Skin epidermis (tissue), 12 donors: ENCODE data around the gene DBNDD2.

ENCODE experiments used
- H3K27ac ChIP-seq, 21 experiments: fragments of 200-600 bp; sonication (generic) in 11 of 21; one replicate each; pipeline ENCODE4 v1.5.0; 2020; ENCODE audit warnings: mild to moderate bottlenecking in 3 of 21, inconsistent platforms in 2 of 21, moderate library complexity in 2 of 21
- H3K4me3 ChIP-seq, 7 experiments: fragments of 200-600 bp; sonication (generic) in 2 of 7; one replicate each; pipeline ENCODE4 v1.5.0; 2020; ENCODE audit warnings: inconsistent platforms in 2 of 7, mild to moderate bottlenecking in 2 of 7, moderate library complexity in 1 of 7

Gene DBNDD2

GRCh38 chr20:45374966-45375365 lies 33.1 kb upstream of the DBNDD2 start:
- Histone ChIP-seq H3K4me3 (no peak overlapping the region), H3K27ac (peak overlapping the region in 1 of 21 experiments; percentile 11)

- Histone ChIP-seq H3K27ac (no peak overlapping the region), H3K4me3 (no peak overlapping the region)
These were observed 30.8 kb upstream of the DBNDD2 start for GRCh38 chr20:45377269-45377668.

- no peak within 1 kb of the TSS for H3K27ac ChIP-seq
- H3K4me3 ChIP-seq = no peak within 1 kb of the TSS
These were observed 29.9 kb upstream of the DBNDD2 start, which contains the start of gene TP53TG5 for GRCh38 chr20:45378191-45378590. Gene TP53TG5, minus strand, starts transcription at chr20:45378325. Its CDS starts 89 bp downstream, at chr20:45378236.

DNA sequence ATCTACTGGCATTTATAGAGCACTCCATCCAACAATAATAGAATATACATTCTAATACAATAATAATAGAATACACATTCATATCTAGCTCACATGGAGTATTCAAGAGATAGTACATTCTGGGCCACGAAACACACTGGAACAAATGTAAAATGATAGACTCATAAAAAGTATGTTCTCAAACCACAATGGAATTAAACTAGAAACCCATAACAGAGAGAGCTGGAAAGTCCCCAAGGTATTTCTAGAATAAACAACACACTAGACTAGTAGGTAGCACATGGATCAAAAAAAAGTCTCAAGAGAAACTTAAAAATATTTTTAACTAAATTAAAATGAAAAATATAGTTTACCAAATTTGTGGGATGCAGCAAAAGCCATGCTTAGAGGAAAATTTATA lies 20.8 kb upstream of the DBNDD2 start:
- H3K27ac ChIP-seq = no peak overlapping the region
- no peak overlapping the region for H3K4me3 ChIP-seq

DNA sequence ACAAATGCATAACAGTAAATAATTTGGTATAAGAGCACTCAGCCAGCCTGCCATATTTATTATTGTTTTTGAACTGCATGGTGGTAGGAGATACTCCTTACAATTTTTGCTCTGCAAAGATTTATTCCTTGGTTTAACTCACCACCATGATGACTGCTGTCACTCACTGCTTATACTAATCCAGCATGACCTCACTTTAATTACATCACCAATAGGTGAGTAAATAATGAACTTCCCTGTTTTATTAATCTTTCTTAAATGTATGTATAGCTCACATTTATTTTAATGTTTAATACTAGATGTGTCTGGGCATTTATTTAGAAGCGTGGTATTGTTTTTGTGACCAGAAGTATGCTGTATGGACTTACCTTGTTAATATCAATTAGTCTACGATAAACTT lies 17.2 kb upstream of the DBNDD2 start:
- Histone ChIP-seq H3K27ac (no peak overlapping the region), H3K4me3 (no peak overlapping the region)

DNA sequence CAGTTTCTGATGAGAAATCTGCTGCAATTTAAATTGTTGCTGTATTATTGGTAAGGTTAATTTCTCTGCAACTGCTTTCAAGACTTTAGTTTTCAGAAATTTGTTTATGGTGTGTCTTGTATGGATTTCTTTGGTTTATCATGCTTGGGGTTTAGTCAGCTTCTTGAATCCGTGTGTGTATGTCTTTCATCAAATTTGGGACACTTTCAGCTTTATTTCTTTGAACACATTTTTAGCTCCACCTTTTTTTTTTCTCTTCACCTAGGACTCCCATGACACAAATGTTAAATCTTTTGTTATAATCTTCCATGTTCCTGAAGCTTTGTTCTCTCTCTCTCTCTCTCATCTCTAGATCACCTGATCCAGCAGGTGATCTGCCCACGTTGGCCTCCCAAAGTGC lies 16.5 kb upstream of the DBNDD2 start:
- H3K27ac ChIP-seq = no peak overlapping the region
- no peak overlapping the region for H3K4me3 ChIP-seq

DNA sequence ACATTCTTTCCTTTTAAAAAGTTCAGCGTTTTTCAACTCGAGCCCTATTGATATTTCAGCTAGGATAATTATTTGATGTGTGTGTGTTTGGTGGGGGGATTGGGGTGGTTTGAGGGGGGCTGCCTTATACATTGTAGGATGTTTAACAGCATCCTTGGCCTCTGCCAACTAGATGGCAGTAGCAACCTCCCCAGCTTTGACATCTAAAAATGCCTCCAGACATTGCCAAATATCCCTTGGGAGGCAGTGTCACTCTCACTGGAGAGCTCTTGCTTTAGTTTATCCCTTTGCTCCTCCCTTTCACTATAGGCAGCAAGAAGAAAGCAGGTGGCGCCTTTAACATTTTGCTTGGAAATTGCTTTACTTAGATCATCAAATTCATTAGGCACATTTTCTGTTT lies 15.4 kb upstream of the DBNDD2 start:
- no peak overlapping the region for H3K27ac ChIP-seq

DNA sequence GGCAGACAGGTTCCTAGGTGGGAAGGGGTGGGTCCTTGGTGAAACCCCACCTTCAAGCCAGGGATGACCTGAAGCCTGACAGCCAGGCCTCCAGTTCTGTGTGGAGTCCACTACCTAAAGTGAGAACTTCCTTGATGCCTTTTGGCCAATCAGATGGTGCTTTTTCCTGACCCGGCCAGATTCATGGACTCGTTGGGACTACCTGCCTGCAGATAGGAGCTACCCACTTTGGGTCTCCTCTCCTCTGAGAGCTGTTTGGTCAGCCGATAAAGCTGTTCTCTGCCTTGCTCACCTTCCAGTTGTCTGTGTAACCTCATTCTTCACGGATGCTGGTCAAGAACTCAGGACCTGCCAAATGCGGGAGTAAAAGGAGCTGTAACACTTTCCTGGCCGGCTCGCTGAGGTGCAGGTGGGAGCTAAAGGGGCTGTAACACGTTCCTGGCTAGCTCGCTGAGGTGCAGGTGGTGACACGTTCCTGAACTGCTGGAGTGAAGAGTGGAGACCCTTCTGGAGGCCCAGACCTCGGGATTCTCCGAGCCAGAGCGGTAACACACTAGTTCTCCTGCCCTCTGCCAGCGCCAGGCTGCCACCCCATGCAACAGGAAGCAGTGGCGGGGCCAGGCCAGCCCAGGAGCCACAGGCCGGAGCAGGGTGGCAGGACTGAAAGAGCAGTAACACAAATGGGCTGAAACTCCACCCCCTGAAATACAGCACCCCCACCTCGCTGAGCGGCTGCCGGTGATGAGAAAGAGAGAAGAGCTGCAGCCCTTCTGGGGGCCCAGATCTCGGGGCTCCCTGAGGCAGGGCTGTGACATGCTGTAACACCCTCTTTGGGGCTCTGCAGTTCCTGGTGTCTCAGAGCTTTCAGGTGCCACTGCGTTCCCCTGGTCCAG lies 13.6 kb upstream of the DBNDD2 start:
- Histone ChIP-seq H3K4me3 (no peak overlapping the region), H3K27ac (no peak overlapping the region)

More for the DNA sequence above, 15.4 kb upstream of the DBNDD2 start:
- no peak overlapping the region for H3K4me3 ChIP-seq

DNA sequence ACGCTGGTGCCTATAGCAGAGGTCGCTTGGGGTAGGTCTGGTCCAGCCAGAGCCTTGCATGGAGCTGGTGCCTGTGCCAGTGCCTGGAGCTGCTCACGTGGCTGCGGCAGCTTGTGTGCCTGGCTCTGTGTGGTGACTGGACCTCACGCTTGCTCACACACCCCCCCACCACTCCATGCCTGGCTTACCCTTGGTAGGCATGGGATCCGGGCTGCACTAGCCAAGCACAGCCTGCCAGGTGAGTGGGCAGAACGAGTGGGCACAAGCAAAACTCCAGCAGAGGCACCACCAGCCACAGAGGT lies 13.0 kb upstream of the DBNDD2 start:
- no peak overlapping the region for H3K4me3 ChIP-seq
- H3K27ac ChIP-seq = no peak overlapping the region

GRCh38 chr20:45399018-45399417 lies 9.1 kb upstream of the DBNDD2 start:
- Histone ChIP-seq H3K4me3 (no peak overlapping the region), H3K27ac (no peak overlapping the region)

GRCh38 chr20:45400346-45401031 lies 7.6 kb upstream of the DBNDD2 start:
- Histone ChIP-seq H3K27ac (no peak overlapping the region), H3K4me3 (no peak overlapping the region)

DNA sequence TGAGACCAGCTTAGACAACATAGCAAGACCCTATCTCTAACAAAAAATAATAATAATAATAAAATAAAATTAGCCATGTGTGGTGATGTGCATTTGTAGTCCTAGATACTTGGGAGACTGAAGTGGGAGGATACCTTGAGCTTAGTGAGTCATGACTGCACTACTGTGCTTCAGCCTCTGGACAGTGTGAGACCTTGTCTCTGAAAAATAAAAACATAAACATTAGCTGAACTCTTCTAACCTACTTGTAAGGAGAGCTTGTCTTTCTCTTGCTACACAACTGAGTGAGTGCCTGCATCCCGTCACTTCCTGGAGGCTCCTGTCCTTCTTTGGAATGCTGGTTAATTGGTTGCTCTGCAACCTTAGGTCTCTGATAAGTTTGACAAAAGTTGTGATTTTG lies 5.1 kb upstream of the DBNDD2 start:
- no peak overlapping the region for H3K27ac ChIP-seq
- H3K4me3 ChIP-seq = no peak overlapping the region

- H3K27ac ChIP-seq = no peak overlapping the region
These were observed 3.7 kb upstream of the DBNDD2 start for GRCh38 chr20:45404438-45404837.

DNA sequence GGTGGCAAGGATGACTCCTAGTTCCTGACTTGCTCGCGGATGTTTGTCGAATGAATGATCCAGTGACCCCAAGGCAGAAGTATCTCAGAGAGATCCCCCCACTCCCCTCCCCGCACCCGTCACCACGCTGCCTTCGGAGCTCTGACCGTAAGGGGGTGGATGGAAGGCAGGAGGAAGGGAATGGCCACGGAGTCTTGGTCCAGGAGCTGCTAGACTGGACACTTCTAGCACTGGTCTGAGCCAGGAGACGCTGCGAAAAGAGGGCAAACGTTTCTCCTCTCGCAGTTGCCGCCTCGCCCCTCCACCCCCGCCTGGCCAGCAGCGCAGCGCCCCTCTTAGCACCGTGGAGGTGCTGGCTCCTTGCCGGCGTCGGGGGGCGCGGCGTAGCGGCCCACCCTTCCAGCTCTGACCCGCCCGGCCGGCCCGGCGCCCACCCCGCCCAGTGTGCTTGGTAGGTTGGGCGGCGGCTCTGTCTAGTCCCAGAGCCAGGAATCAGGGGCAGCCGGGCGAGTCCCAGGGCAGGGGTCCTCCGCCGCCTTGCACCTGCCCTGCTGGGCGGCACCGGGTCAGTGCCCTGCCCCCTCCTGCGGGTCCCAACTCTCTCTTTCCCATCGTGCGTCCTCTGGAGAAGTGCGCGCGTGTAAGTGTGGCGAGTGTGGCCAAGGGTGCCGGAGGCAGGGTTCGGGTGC lies 2.4 kb upstream of the DBNDD2 start:
- Histone ChIP-seq H3K27ac (peak overlapping the region; percentile 71 to 98 (median 89)), H3K4me3 (peak overlapping the region; percentile 60 to 90 (median 62))

More at GRCh38 chr20:45404438-45404837, 3.7 kb upstream of the DBNDD2 start:
- no peak overlapping the region for H3K4me3 ChIP-seq

GRCh38 chr20:45406260-45407066 lies 1.6 kb upstream of the DBNDD2 start:
- peak overlapping the region; percentile 71 to 98 (median 89) for H3K27ac ChIP-seq

DNA sequence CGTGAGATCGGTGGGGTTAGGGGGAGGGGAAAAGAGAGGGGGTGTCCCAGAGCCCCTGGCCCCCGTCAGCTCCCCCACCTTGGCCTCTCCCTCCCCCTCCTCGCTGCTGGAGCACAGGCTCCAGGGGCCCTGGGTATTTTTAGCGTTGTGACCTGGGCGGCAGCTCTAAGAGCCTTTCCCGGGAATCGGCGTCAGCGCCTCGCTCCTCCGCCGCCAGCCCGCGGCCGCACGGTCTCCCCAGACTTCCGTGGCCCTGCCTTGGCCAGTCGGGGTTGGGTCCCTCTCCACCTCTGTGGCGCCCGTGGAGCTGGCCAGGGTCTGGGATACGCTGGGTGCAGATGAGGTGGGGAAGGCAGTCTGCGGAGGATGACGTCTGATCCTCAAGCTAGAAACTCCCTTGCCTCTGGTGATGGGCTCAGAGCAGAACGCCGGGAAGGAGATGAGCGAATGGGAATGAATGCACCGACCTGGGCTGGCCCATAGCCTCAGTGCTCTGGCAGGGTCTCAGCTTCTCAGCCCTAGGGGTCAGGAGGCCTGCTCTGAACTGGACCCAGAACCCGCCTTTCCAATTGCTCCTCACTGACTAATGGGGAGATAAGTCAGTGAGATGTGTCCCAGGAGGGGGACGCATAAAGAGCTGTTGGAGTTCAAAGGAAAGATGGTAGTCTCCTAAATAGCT lies 883 bp upstream of the DBNDD2 start:
- peak overlapping the region; percentile 60 to 90 (median 62) for H3K4me3 ChIP-seq
- peak overlapping the region; percentile 71 to 98 (median 89) for H3K27ac ChIP-seq

More at GRCh38 chr20:45406260-45407066, 1.6 kb upstream of the DBNDD2 start:
- H3K4me3 ChIP-seq = peak overlapping the region; percentile 60 to 90 (median 62)

DNA sequence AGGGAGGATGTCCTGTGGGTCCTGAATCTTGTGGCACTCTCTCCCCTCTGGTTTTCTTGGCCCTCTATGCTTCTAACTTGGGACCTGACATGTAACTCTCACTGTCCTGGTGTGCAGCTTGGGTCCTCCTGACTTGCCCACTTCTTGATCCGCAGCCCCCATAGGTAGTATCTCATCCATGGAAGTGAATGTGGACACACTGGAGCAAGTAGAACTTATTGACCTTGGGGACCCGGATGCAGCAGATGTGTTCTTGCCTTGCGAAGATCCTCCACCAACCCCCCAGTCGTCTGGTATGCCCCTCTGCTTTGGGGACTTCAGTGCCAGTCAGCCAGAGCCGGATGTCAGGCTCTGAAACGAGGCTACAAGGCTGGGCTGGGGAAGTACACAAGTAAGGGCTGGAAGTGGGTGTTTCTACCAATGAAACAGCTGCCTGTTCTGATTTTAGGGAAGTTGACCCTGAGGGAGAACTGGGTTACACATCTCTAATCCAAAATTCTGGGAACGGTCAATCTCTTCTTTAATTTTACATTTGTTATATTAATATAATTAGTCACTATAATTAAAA lies 641 bp downstream of the DBNDD2 start:
- H3K27ac ChIP-seq = peak overlapping the region in 1 of 21 experiments; percentile 27
- H3K4me3 ChIP-seq = no peak overlapping the region

DNA sequence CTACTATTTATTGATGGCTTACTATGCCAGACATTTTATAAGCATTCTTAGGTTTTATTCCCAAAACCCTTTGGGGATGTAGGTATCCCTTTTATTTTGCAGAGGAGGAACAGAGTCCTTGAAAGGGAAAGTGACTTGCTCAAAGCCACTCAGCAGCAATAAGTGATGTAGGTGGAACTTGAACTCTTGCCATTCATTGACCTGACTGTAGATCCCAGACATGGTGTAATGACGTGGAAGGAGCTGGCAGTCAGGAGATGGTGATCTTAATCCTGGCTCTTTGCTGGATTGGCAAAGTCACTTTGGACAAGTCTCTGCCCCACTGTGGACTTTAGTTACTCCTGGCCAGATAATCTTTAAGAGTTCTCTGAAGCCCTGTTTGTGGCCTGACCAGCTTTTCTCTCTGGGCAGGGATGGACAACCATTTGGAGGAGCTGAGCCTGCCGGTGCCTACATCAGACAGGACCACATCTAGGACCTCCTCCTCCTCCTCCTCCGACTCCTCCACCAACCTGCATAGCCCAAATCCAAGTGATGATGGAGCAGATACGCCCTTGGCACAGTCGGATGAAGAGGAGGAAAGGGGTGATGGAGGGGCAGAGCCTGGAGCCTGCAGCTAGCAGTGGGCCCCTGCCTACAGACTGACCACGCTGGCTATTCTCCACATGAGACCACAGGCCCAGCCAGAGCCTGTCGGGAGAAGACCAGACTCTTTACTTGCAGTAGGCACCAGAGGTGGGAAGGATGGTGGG lies 1.6 kb downstream of the DBNDD2 start:
- H3K4me3 ChIP-seq = no peak overlapping the region
- no peak overlapping the region for H3K27ac ChIP-seq
